ENCODE data around the gene PIK3R5. TPM values are rescaled to one million over a fixed set of nuclear protein-coding genes. Genes with fewer than 3 reads are reported as not detected.

PIK3R5 gene, protein sequence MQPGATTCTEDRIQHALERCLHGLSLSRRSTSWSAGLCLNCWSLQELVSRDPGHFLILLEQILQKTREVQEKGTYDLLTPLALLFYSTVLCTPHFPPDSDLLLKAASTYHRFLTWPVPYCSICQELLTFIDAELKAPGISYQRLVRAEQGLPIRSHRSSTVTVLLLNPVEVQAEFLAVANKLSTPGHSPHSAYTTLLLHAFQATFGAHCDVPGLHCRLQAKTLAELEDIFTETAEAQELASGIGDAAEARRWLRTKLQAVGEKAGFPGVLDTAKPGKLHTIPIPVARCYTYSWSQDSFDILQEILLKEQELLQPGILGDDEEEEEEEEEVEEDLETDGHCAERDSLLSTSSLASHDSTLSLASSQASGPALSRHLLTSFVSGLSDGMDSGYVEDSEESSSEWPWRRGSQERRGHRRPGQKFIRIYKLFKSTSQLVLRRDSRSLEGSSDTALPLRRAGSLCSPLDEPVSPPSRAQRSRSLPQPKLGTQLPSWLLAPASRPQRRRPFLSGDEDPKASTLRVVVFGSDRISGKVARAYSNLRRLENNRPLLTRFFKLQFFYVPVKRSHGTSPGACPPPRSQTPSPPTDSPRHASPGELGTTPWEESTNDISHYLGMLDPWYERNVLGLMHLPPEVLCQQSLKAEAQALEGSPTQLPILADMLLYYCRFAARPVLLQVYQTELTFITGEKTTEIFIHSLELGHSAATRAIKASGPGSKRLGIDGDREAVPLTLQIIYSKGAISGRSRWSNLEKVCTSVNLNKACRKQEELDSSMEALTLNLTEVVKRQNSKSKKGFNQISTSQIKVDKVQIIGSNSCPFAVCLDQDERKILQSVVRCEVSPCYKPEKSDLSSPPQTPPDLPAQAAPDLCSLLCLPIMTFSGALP
- total RNA-seq: 10 to 100 TPM in 1 of 2 donors, 1 to 10 TPM in 1; 7.4 to 14.0 TPM
- polyA plus RNA-seq (ENCODE audit: insufficient read depth, low read depth, low replicate concordance): 6.1 TPM
- long read RNA-seq, donor 1: 0 reads
- long read RNA-seq, donor 2: 0 reads

DNA sequence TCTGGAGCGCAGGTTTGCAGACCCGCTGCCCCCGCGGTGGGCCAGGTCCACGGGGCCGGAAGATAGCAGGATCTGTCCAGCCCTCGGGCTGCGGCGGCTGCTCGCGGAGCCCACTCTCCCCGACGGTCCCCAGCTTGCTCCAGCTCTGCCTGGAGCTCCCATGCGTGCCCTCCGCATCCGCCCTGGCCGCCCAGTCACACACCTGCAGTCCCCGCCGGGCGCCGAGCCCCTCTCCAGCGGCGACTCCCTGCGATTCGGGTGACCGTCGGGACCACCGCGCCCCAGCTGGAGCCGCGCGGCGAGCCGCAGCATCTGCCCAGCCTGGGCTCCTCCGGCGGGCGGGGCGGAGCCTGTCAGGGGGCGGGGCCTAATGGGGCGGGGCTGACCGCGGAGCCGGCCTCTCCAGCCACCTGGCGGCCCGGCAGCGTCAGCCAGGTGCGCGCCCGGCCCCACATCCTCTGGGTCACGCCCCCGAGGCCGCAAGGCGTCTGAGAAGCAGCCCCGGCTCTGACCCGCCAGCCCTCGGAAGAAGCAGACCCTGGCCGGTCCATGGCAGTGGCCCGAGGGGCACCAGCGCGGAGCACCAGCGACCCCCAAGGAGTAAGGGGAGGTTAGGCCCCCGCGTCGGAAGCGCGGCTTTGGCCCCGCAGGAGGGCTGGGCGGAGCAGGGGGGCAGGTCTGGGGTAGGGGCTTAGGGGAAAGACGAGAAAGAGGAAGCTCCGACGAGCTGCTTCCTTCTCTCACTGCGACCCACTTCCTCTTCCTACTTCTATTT lies at the start of gene PIK3R5:
TSS of gene PIK3R5 (minus strand) at position 314 of the 775 bp plus-strand sequence. CDS start 54,213 bp downstream, outside the sequence.
- WGBS, 2 donors: 1 to 2% methylated on average over 19 to 45 of the region's 72 CpGs
- intact Hi-C loops (cut with DNase I; ENCODE audit: low total_unique reads): no loop called here
- Histone ChIP-seq H3K4me3 (peak within 1 kb of the TSS; percentile 54 to 61), H3K36me3 (ENCODE audit: low read depth, missing control alignments) (no peaks in the 10 kb centered on the region), H3K27ac (peak within 1 kb of the TSS in 1 of 2 donors; percentile 45), H3K9me3 (no peaks in the 10 kb centered on the region), H3K27me3 (no peaks in the 10 kb centered on the region), H3K4me1 (no peaks in the 10 kb centered on the region)
- TF ChIP-seq, protein P1, sequence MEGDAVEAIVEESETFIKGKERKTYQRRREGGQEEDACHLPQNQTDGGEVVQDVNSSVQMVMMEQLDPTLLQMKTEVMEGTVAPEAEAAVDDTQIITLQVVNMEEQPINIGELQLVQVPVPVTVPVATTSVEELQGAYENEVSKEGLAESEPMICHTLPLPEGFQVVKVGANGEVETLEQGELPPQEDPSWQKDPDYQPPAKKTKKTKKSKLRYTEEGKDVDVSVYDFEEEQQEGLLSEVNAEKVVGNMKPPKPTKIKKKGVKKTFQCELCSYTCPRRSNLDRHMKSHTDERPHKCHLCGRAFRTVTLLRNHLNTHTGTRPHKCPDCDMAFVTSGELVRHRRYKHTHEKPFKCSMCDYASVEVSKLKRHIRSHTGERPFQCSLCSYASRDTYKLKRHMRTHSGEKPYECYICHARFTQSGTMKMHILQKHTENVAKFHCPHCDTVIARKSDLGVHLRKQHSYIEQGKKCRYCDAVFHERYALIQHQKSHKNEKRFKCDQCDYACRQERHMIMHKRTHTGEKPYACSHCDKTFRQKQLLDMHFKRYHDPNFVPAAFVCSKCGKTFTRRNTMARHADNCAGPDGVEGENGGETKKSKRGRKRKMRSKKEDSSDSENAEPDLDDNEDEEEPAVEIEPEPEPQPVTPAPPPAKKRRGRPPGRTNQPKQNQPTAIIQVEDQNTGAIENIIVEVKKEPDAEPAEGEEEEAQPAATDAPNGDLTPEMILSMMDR (IDR thresholded peaks at IDR 0.05): no peak
- no peak for TF ChIP-seq POLR2A (IDR thresholded peaks at IDR 0.05)
- DNase-seq: peak; percentile 60

DNA sequence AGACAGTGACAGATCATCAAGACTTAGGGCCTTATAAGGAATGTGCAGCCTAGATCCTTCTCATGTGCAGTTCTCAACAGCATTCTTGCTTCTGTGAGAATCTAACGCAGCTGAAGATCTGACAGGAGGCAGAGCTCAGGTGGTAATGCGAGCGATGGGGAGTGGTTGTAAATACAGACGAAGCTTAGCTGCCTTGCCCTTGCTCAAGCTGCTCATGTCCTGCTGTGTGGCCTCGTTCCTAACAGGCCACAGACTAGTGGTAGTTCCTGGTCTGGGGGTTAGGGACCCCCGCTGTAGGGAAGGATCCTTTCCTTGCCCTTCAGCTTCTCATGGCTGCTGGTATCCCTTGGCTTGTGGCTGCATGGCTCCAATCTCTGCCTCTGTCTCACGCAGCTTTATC lies 45.5 kb upstream of the PIK3R5 start:
- Histone ChIP-seq H3K27me3 (no peaks in the 10 kb centered on the region), H3K27ac (no peak overlapping the region), H3K4me3 (no peak overlapping the region), H3K4me1 (no peaks in the 10 kb centered on the region), H3K36me3 (ENCODE audit: low read depth, missing control alignments) (no peaks in the 10 kb centered on the region), H3K9me3 (no peaks in the 10 kb centered on the region)
- DNase-seq: no peak
- TF ChIP-seq, protein P1 (IDR thresholded peaks at IDR 0.05): no peak
- TF ChIP-seq POLR2A (IDR thresholded peaks at IDR 0.05): no peak
- 86 to 93% methylated on average over 7 of the region's 7 CpGs for WGBS, 2 donors
- intact Hi-C loops (cut with DNase I; ENCODE audit: low total_unique reads): no loop called here

DNA sequence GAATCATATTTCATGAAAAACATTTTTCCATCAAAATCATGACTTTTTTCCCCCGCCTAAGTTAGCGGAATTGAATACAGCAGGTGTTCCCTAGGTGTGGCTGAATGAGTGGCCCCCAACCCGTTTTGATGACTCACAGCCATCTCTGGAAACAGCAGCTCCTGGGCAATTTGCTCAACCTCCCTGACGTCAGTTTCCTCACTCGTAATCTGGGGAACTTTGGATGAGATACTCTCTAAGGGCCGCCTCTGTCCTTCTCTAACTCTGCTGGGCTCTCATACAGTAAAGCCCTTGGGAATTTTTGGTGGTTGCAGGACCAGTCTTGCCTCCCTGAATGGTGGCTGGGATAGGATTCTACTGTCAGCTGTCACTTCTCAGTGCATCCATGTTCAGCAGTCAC lies 44.2 kb upstream of the PIK3R5 start:
- no peak for DNase-seq
- Histone ChIP-seq H3K4me1 (no peaks in the 10 kb centered on the region), H3K4me3 (no peak overlapping the region), H3K9me3 (no peaks in the 10 kb centered on the region), H3K36me3 (ENCODE audit: low read depth, missing control alignments) (no peaks in the 10 kb centered on the region), H3K27me3 (no peaks in the 10 kb centered on the region), H3K27ac (no peak overlapping the region)
- WGBS, 2 donors: 65 to 73% methylated on average over 5 to 6 of the region's 6 CpGs
- intact Hi-C loops (cut with DNase I; ENCODE audit: low total_unique reads): no loop called here
- TF ChIP-seq, protein P1 (IDR thresholded peaks at IDR 0.05): no peak
- no peak for TF ChIP-seq POLR2A (IDR thresholded peaks at IDR 0.05)

DNA sequence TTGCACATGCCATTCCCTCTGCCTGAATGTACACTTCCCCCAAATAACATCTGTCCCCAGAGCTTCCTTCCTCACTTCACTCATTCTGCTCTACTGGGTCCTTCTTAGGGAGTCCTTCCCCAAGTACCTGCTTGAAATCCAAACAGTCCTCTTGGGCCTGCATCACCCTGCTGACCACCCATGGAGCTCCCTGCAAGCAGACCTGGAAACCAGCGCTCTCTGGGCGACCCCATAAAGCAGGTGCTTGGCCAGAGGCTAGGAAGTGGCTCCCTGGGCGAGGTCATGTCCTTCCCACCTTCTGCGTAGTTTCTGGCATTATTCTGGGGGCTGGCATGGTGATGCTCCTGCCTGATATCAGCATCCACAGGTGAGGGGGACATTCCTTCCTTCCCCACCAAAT lies 43.6 kb upstream of the PIK3R5 start:
- Histone ChIP-seq H3K9me3 (no peaks in the 10 kb centered on the region), H3K4me3 (no peak overlapping the region), H3K4me1 (no peaks in the 10 kb centered on the region), H3K36me3 (ENCODE audit: low read depth, missing control alignments) (no peaks in the 10 kb centered on the region), H3K27ac (no peak overlapping the region), H3K27me3 (no peaks in the 10 kb centered on the region)
- 88 to 95% methylated on average over 4 of the region's 4 CpGs for WGBS, 2 donors
- TF ChIP-seq, protein P1 (IDR thresholded peaks at IDR 0.05): no peak
- TF ChIP-seq POLR2A (IDR thresholded peaks at IDR 0.05): no peak
- no peak for DNase-seq
- intact Hi-C loops (cut with DNase I; ENCODE audit: low total_unique reads): no loop called here
